Pulmonary artery endothelial cell (primary cell): ENCODE measurements around the gene DDX51. TPM values are rescaled to one million over a fixed set of nuclear protein-coding genes. Genes with fewer than 3 reads are reported as not detected.

Experiments used
- DNase-seq: peaks from one replicate; pipeline ENCODE4 v3.0.0-alpha.2; 2011; ENCODE audit warnings: low read depth, low spot score
- total RNA-seq: library from RNA; depleted of rRNA; stranded (reverse); fragments of >200 nt; gene quantifications from 2 replicates; pipeline ENCODE4 v1.2.3, GENCODE V29; 2014

Gene DDX51
- total RNA-seq, 1 donor from 2014 or later: 10.0 TPM

DNA sequence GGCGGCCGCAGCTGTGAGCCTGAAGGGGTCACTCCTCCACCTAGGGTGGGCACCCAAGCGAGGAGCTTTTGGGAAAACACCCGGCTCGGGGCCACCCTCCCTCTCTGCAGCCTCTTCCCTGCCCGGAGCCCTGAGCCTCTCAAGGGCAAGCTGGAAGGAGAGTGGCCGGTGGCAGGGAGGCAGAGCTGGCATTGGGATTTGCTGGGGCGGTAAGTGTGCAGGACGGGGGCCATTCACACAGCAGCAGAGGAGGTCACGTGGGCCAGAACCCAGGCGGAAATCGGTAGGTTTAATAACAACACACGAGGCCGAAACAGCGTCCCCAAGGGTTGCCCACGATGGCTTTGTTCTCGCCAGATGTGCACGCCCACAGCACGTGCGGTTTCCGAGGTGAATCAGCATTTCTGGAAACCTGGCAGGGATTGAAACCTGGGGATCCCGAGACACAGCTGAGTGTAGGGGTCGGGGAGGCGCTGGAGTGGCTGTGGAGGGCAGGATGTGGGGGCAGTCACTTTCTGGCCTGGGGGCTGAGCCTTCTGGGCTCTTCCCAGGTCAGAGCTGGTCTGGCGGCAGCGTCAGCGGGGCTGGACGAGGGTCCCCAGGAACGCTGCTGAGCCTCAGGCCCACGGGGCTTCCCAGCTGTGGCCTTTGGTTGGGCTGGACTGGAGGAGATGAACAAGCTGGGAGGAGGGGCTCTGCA is 23.6 kb upstream of the DDX51 start:
- no peak for DNase-seq

DNA sequence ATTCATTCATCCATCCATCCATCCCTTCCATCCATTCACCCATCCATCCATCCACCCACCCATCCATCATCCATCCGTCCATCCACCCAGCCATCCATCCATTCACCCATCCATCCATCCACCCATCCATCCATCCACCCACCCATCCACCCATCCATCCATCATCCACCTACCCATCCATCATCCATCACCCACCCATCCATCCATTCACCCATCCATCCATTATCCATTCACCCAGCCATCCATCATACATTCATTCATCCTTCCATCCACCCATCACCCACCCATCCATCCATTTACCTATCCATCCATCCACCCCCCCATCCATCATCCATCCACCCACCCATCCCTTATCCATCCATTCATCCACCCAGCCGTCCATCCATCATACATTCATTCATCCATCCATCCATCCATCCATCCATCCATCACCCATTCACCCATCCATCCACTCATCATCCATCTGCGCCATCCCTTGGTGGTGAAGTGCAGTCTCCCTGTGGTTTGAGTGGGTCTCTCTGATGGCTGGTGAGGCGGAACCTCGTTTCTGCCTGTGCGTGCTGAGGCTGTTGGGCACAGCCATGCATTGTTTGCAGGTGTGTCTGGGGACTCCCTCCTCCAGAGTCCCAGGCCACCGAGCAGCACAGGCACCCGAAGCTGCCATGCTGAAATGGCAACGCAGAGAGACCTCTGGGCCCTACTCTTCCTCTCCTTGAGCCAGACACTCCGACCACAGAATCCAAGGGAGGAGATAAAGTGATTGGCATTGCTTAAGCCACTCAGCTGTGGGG is 22.9 kb upstream of the DDX51 start:
- no peak for DNase-seq

DNA sequence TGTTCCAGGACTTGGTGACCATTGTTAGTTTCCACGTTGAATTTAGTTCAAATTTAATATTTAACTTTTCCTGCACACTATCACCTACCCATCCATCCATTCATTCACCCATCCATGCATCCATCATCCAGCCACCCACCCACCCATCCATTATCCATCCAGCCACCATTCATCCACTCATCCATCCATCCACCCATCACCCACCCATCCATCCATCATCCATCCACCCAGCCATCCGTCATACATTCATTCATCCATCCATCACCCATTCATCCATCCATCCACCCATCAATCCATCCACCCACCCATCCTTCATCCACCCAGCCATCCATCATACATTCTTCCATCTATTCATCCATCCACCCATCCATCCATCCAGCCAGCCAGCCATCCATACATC is 22.0 kb upstream of the DDX51 start:
- DNase-seq: no peak

DNA sequence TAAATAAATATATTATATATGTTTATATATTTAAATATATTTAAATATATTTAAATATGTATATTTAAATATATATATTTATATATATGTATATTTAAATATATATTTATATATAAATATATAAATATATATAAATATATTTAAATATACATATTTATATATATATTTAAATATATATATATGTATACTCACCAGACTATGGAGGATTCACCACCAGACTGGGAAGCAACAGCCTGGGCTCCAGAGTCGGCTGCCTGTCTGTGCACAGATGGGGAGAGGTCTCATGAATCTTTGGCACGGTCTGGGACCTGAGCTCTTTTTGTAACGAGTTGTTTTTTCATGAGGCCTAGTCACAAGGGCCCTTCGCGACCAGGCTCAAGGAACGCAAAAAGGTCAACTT is 21.5 kb upstream of the DDX51 start:
- DNase-seq: no peak

DNA sequence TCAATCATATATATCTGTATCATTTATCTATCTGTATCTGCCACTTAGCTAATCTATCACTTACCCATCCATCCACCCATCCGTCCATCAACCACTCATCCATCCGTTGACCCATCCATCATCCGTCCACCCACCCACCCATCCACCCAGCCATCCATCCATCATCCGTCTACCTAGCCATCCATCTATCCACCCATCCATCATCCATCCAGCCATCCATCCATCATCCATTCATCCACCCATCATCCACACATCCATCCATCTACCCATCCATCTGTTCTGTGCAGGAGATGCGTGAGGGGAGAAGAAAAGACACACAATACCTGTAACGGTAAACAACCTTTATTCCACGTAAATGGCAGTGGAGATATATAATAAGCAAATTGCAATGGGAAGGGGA is 20.3 kb upstream of the DDX51 start:
- DNase-seq: no peak

DNA sequence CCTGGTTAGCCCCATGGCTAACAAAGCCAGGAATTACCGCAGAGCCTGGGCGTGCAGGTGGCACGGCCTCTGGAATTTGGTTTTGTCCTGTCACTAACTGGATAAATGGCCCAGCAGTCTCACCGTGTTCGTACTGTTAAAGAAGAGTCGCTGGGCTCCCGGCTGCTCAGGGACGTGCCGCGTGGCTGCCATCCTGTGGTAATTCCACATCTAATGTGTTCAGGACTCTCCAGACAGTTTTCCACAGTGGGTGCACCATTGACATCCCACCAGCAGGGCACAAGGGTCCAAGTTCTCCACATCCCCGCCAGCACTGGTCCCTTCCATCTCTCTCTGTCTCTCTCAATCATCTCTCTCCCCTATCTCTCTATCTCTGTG is 19.8 kb upstream of the DDX51 start:
- DNase-seq: no peak

DNA sequence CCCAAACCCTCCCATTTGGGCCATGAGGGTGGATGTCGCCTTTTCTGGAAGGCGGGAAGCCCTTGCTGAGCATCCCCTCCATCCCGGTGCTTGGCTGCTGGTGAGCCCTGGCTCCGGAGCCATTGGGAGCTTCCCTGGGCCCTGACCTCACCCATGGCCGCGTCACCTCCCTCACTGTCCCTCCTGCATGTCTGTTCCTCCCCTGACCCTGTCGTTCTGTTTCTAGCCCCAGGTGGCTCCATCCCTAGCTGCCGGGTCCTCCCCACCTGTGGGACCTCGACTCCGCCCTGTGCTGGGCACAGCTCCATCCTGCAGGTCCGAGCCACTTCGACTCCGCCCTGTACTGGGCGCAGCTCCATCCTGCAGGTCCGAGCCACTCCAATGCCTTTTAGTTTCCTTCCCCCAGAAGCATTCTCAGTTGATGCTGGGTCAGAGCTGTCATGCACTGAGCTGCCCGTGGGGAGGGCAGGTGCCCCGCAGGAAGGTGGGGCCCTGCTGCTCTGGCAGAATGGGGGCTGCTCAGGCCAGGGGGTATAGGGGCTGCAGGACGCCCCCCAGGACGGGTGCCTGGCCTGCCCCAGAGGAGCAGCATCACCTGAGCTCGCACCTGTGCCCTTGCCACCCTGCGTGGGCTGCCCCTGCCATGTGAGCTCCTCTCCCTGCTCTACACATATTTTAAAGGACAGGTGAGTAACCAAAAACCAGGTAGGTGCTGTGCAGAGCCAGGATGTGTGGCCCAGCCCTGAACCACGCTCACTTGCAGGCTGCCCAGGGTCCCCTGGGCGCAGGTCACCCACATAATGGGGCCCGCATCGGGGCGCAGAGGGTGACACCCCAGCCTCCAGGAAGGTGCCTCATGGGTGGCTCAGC is 19.2 kb upstream of the DDX51 start:
- no peak for DNase-seq

DNA sequence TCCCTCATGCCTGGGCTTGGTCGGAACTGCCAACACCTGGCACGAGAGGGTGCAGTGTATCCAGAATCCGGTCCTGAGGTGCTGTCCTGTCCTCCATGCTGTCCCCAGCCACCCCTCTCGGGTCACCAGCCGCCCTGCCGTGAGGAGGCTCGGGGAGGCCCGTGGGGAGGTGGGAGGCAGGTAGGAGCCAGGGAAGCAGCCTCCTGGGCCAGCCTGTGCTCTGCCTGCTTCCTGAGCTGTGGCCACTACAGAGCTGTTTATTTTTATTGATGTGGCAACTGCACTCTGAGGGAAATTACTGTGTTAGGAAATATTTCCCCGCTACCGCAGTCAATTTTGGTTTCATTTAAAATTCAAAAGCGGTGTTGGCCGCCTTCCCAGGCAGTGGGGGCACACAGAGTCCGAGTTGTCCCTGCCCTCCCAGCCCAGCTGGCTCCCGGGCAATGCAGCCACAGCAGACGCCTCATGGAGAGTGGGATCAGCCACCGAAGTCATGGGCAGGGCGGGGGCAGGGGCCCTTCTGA is 18.5 kb upstream of the DDX51 start:
- no peak for DNase-seq

DNA sequence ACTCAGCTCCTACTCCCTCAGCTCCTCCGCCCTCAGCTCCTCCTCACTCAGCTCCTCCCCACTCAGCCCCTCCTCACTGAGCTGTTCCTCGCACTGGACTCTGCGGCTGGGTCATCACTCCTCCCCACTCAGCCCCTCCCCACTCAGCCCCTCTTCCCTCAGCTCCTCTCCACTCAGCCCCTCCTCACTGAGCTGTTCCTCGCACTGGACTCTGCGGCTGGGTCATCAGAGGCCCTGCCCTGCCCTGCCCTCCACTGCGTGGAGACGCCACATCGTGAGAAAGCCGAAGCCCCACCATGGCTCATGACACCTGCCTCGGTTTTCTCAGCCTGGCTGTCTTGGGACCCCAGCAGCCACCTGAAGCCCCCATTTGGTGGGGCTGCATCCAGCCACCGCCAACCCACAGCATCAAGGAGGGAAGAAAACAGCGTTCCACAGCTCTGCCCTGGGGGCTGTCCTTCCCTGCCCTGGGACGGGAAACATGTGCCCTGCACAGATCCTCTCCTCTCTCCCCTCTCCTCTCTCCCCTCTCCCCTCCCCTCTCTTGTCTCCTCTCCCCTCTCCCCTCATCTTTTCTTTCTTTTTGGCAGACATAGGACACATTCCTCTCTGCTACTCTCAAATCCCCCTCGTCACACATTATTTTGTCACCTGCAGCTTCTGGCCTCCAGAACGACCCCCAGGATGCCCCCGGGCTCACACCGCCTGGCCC is 17.8 kb upstream of the DDX51 start:
- no peak for DNase-seq

DNA sequence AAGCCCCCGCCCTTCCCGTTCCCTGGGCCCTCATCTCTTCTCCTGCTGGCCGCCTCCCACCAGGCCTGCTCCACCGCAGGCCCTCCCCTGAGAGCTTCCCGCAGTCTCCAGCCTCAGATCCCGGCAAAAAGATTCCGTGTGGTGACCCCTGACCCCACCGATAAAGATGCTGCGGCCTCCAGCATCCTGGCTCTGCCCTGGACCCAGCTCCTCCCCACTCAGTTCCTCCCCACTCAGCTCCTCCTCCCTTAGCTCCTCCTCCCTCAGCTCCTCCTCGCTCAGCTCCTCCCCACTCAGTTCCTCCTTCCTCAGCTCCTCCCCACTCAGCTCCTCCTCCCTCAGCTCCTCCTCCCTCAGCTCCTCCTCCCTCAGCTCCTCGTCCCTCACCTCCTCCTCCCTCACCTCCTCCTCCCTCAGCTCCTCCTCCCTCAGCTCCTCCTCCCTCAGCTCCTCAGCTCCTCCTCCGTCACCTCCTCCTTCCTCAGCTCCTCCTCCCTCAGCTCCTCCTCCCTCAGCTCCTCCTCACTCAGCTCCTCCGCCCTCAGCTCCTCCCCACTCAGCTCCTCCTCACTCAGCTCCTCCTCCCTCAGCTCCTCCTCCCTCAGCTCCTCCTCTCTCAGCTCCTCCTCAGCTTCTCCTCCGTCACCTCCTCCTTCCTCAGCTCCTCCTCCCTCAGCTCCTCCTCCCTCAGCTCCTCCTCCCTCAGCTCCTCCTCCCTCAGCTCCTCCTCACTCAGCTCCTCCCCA is 17.1 kb upstream of the DDX51 start:
- no peak for DNase-seq

DNA sequence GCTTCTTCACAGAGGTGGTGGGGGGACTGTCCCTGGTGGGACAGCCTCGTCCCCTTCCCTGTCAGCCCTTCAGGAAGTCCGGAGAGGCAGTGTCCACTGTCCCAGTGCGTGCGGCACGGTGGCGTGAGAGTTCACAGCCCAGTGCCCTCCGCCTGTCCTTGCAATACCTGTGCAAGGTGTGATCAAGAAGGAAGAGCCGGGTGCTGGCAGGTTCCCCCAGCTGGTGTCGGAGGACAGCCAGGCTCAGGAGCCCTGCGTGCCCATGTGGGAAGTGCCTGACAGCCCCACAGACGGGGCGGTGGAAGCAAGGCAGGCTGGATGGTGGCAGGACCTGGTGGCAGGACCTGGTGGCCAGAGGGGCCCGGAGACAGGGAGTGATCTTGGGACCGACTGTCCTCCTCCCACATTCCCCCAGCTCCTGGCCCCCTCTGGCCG is 16.5 kb upstream of the DDX51 start:
- no peak for DNase-seq

DNA sequence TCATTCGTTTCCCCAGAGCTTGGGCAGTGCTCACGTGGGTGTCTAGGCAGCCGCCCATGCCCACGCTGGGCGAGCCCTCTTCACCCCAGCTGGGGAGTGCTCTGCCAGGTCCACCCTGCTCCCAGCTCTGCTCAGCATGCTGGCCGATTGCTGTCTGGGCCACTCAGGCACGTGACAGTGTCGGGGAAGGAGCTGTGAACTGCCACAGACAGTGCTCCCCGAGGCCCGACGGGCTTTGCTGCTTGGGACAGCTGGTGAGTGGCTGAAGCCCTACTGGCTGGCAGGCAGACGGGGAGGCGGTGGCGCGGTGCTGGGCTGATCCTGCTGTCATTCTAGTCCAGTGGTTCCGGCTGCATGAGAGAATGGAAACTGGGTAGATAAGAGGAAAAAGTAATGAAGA is 15.9 kb upstream of the DDX51 start:
- DNase-seq: no peak

DNA sequence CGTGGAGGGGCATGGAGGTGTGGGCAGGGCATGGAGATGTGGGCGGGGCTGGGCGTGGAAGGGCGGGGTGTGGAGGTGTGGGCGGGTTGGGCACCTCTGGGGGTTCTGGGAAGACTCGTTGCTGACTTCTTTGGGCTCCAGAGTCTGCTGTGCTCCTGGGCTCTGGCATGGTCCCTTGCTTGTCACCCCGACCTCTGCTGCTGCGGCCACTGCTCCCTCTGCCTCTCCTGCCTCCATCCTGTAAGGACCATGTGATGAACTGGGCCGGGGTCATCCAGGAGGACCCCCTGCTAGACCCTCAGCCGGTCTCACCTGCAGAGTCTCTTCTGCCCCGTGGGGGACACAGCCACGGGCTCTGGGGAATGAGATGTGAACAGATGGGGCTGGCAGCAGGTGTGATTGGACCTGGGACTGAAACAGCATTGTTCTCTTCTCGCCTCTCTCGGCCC is 15.5 kb upstream of the DDX51 start:
- no peak for DNase-seq

DNA sequence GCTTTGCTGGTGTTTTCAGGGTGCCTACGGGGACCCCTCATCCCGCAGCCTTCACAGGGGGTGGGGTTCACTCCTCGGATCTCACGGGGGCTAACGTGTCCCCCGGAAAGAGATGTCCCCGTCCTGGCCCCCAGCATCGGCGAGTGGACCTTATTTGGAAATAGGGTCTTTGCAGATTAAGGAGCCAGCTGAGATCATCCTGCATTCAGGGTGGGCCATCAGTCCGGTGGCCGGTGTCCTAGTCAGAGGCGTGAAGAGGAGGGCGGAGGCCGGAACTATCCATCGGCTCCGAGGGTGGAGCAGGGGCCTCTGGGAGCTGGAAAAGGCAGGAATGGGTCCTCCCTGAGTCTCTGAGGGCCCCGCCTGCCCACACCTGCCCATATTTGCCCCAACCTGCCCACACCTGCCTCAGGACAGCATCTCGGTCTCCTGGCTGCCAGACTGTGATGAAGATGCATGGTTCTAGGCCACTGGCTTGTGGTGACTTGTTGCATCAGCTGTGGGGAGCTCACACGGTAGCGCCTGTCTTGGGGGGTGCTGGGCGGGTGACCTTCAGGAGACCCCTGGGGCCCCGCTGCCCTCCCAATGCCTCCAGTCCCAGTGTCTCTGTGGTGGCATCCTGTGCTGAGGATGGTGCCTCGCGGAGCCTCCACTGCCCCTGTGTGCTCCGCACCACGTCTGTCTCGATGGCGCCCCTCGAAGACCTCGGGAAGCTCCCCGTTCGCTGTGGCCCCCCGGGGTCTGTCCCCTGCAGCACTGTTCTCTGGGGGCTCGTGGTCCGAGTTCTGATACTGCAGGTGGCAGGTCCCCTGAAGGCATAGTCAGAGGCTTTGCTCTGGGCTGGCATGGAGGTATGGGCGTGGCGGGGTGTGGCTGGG is 14.8 kb upstream of the DDX51 start:
- no peak for DNase-seq

DNA sequence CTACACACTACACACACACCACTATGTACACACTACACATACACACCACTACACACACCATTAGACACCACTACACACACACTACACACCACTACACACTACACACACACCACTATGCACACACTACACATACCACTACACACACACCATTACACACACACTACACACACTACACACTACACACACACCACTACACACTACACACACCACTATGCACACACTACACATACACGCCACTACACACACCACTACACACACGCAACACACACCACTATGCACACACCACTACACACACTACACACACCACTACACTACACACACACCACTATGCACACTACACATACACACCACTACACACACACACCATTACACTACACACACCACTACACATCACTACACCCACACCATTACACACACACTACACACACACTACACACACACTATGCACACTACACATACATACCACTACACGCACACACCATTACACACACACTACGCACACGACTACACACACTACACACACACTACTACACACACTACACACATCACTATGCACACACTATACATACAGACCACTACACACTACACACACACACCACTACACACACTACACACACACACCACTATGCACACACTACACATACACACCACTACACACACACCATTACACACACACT is 13.8 kb upstream of the DDX51 start:
- DNase-seq: no peak

DNA sequence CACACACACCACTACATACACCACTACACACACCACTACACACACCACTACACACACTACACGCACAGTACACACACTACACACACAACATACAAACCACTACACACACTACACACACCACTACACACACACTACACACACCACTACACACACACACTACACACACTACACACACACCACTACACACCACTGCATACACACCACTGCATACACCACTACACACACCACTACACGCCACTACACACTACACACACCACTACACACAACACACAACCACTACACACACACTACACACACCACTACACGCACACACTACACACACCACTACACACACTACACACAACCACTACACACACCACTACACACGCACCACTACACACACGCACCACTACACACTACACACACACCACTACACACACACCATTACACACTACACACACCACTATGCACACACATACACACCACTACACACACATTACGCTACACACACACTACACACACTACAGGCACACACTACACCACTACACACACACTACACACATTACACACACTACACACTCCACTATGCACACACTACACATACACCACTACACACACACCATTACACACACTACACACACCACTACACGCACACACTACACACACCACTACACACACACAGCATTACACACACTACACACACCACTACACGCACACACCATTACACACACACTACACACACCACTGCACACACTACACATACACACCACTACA is 12.6 kb upstream of the DDX51 start:
- DNase-seq: no peak

DNA sequence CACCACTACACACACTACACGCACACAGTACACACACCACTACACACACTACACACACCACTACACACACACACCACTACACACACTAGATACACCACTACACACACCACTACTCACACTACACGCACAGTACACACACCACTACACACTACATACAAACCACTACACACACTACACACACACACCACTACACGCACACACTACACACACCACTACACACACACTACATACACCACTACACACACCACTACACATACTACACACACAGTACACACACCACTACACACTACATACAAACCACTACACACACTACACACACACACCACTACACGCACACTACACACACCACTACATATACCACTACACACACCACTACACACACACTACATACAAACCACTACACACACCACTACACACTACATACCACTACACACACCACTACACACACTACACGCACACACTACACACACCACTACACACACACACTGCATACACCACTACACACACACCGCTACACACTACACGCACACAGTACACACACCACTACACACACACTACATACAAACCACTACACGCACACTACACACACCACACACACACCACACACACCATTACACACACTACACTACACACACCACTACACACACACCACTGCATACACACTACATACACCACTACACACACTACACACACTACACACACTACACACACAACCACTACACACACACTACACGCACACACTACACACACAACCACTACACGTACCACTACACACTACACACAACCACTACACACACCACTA is 11.9 kb upstream of the DDX51 start:
- no peak for DNase-seq
